ENCODE measurements around the gene COX17. TPM values are rescaled to one million over a fixed set of nuclear protein-coding genes. Genes with fewer than 3 reads are reported as not detected.
A peak's percentile ranks its signal among the peaks of the same experiment; 100 is the strongest.

COX17 gene
- total and polyA plus RNA-seq, 2 of the 13 experiments (the other 11 are each of a cell fraction or from before 2014, with no cell fraction given), result 41.4 to 51.0 TPM

DNA sequence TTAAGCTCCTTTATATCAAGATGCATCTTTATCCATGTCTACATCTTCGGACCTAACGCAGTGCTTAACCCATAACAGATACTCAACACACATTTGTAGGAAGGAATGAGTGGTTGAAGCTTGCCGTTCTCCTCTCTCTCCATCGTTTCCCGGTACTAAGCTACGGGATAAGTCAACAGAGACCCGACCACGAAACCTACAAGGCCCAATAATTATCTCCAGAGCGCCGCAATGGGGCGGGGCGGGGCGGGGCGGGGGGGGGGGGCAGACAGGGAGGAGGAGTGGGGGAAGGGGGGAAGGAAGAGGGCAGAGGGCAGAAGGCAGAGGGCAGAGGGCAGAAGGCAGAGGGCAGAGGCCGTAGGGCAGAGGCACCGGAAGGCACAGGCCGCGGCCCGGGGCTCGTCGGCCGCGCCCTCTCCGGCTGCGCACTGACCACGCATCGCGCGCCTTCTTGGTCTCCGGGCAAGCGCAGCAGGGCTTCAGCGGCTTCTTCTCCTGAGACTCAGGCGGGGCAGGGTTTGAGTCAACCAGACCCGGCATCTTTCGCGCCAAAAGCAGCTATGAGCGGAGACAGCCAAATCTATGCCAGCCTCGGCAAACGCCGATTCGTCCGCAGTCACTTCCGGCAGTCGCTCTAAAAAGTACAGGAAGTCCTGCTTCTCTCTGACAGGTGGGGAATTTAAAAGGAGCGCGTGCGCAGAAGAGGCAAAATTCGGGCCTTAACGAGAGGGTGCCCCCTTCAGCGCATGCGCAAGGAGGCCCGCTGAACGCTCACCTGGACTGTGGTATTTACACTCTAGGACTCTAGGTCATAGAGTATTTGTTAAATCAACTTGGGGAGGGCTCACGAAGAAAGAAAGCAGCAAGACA lies at the start of gene COX17 (continued):
- TF ChIP-seq, protein P1, sequence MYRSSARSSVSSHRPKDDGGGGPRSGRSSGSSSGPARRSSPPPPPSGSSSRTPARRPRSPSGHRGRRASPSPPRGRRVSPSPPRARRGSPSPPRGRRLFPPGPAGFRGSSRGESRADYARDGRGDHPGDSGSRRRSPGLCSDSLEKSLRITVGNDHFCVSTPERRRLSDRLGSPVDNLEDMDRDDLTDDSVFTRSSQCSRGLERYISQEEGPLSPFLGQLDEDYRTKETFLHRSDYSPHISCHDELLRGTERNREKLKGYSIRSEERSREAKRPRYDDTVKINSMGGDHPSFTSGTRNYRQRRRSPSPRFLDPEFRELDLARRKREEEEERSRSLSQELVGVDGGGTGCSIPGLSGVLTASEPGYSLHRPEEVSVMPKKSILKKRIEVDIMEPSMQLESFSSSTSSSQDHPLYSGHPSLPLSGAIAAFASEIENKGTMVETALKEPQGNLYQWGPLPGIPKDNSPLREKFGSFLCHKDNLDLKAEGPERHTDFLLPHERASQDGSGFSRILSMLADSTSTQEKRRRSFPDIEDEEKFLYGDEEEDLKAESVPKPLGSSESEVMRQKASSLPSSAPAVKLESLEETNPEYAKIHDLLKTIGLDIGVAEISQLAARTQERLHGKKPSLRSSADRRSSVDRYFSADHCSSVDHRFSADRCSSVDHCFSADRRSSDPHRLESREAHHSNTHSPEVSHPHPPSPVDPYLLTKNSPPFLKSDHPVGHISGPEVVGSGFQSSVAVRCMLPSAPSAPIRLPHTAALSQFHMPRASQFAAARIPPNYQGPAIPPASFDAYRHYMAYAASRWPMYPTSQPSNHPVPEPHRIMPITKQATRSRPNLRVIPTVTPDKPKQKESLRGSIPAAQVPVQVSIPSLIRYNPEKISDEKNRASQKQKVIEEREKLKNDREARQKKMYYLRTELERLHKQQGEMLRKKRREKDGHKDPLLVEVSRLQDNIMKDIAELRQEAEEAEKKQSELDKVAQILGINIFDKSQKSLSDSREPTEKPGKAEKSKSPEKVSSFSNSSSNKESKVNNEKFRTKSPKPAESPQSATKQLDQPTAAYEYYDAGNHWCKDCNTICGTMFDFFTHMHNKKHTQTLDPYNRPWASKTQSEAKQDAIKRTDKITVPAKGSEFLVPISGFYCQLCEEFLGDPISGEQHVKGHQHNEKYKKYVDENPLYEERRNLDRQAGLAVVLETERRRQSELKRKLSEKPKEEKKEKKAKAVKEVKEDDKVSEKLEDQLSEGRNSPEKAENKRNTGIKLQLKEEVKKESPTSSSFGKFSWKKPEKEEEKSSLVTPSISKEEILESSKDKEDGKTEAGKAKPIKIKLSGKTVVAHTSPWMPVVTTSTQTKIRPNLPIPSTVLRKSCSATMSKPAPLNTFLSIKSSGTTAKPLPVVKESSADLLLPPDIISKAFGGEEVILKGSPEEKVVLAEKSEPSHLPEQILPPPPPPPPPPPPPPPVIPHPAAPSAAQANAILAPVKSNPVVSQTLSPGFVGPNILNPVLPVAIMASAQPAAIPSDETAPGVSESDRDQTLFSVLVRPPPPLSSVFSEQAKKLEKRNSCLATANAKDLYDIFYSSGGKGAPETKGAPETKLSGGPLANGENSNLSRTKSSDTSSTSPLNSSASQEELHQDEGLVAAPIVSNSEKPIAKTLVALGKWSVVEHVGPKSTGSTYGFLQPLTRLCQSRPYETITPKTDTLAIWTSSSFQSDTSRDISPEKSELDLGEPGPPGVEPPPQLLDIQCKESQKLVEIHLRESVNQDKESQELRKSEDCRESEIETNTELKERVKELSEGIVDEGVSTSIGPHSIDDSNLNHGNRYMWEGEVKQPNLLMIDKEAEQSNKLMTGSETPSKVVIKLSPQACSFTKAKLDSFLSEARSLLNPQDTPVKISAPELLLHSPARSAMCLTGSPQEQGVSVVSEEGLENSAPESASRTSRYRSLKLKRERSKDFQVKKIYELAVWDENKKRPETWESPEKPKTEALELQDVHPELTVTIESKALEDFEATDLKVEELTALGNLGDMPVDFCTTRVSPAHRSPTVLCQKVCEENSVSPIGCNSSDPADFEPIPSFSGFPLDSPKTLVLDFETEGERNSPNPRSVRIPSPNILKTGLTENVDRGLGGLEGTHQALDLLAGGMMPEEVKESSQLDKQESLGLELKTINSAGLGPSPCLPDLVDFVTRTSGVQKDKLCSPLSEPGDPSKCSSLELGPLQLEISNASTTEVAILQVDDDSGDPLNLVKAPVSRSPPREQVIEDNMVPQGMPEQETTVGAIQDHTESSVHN (CRISPR knock-in tag; IDR thresholded peaks at IDR 0.05), result no peak
- TF ChIP-seq RNF2 (conservative IDR thresholded peaks at IDR 0.05; ENCODE audit: low read depth) (0 out of 2 replicates have a peak, but pooled peaks have one; percentile 43), HDAC1 (CRISPR knock-in tag; IDR thresholded peaks at IDR 0.05) (peak; percentile 66), GTF2F1 (IDR thresholded peaks at IDR 0.05; ENCODE audit: low read length) (no peak), ZNF441 (CRISPR knock-in tag; IDR thresholded peaks at IDR 0.05; ENCODE audit: borderline replicate concordance) (peak; percentile 3; the same call in 1 of the 2 replicates)
- TF ChIP-seq, protein P2, sequence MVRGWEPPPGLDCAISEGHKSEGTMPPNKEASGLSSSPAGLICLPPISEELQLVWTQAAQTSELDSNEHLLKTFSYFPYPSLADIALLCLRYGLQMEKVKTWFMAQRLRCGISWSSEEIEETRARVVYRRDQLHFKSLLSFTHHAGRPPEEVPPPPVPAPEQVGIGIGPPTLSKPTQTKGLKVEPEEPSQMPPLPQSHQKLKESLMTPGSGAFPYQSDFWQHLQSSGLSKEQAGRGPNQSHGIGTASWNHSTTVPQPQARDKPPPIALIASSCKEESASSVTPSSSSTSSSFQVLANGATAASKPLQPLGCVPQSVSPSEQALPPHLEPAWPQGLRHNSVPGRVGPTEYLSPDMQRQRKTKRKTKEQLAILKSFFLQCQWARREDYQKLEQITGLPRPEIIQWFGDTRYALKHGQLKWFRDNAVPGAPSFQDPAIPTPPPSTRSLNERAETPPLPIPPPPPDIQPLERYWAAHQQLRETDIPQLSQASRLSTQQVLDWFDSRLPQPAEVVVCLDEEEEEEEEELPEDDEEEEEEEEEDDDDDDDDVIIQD (CRISPR knock-in tag; IDR thresholded peaks at IDR 0.05; ENCODE audit: low read depth), result peak; percentile 77; the same call in 1 of the 2 replicates
- TF ChIP-seq, protein P3, sequence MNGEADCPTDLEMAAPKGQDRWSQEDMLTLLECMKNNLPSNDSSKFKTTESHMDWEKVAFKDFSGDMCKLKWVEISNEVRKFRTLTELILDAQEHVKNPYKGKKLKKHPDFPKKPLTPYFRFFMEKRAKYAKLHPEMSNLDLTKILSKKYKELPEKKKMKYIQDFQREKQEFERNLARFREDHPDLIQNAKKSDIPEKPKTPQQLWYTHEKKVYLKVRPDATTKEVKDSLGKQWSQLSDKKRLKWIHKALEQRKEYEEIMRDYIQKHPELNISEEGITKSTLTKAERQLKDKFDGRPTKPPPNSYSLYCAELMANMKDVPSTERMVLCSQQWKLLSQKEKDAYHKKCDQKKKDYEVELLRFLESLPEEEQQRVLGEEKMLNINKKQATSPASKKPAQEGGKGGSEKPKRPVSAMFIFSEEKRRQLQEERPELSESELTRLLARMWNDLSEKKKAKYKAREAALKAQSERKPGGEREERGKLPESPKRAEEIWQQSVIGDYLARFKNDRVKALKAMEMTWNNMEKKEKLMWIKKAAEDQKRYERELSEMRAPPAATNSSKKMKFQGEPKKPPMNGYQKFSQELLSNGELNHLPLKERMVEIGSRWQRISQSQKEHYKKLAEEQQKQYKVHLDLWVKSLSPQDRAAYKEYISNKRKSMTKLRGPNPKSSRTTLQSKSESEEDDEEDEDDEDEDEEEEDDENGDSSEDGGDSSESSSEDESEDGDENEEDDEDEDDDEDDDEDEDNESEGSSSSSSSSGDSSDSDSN (CRISPR knock-in tag; IDR thresholded peaks at IDR 0.05), result peak; percentile 35; the same call in 1 of the 2 replicates
- TF ChIP-seq, protein P4, sequence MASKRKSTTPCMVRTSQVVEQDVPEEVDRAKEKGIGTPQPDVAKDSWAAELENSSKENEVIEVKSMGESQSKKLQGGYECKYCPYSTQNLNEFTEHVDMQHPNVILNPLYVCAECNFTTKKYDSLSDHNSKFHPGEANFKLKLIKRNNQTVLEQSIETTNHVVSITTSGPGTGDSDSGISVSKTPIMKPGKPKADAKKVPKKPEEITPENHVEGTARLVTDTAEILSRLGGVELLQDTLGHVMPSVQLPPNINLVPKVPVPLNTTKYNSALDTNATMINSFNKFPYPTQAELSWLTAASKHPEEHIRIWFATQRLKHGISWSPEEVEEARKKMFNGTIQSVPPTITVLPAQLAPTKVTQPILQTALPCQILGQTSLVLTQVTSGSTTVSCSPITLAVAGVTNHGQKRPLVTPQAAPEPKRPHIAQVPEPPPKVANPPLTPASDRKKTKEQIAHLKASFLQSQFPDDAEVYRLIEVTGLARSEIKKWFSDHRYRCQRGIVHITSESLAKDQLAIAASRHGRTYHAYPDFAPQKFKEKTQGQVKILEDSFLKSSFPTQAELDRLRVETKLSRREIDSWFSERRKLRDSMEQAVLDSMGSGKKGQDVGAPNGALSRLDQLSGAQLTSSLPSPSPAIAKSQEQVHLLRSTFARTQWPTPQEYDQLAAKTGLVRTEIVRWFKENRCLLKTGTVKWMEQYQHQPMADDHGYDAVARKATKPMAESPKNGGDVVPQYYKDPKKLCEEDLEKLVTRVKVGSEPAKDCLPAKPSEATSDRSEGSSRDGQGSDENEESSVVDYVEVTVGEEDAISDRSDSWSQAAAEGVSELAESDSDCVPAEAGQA (IDR thresholded peaks at IDR 0.05; ENCODE audit: low read depth), result peak; percentile 60; the same call in 1 of the 2 replicates
- TF ChIP-seq, protein P4 (CRISPR knock-in tag; IDR thresholded peaks at IDR 0.05; ENCODE audit: borderline replicate concordance), result no peak; the same call in 1 of the 2 replicates
